HG02885 (cell line): ENCODE measurements around the gene TMEM117.

Source experiments
- ATAC-seq: cut with Tn5 transposase; IDR thresholded peaks from one replicate; pipeline ENCODE4 v1.9.1; 2021; ENCODE audit warnings: mild to moderate bottlenecking; ENCODE audit not compliant: unreplicated experiment, poor library complexity

The TMEM117 gene

GRCh38 chr12:43882578-43883178, 46.8 kb downstream of the TMEM117 start:
- ATAC-seq = peak; percentile 91

GRCh38 chr12:43883311-43883710, 47.4 kb downstream of the TMEM117 start:
- ATAC-seq = no peak

GRCh38 chr12:43883748-43884147, 47.9 kb downstream of the TMEM117 start:
- no peak for ATAC-seq

DNA sequence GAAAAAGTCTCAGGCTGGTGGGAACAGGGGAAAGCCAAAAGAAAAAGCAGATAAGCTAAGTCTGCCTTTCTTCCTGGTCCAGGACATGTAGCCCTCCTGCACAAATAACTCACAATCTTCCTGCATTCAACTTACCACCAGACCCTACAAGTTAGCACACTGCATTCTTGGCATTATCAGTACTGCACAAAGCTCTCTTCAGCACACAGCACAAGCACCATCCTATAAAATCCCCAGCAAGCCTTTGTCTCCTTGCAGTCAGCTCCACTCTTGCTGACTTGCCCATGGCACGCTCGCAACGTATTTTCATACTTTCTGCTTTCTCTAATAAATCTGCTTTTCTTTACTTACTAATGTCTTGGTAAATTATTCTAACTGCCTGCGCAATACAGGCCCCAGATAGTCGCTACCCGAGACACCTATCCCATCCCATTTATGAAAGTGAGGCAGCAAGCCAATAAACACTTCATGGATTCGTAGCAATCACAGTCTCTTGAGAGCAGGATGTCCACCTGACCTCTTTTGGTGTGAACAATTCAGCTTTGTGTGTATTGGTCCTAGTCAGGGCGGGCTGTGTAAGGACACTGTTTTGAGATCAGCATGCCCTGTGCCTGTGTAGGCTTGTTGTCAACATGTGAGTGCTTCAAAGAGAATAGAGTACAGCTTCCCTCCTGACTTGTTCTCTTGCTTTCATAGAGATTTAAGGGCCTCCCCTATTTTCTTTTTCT, 49.0 kb downstream of the TMEM117 start:
- no peak for ATAC-seq

DNA sequence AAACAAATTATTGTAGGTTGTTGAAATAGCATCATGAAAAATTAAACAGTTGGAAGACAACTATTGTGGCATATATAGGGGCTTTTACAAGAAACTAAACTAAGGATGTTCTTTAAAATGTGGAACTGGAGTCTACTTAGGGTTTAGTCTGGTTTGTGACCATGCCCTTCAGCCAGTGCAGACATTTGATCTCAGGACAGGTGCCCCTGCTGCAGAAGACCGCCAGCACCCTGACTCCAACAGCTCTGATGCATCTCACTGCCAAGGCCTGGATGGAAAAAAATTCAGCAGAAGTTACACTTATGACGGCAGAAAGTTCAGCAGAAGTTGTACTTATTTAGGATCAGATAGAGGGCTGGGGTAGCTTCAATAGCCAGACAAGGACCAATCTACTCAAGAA, 51.5 kb downstream of the TMEM117 start:
- no peak for ATAC-seq

DNA sequence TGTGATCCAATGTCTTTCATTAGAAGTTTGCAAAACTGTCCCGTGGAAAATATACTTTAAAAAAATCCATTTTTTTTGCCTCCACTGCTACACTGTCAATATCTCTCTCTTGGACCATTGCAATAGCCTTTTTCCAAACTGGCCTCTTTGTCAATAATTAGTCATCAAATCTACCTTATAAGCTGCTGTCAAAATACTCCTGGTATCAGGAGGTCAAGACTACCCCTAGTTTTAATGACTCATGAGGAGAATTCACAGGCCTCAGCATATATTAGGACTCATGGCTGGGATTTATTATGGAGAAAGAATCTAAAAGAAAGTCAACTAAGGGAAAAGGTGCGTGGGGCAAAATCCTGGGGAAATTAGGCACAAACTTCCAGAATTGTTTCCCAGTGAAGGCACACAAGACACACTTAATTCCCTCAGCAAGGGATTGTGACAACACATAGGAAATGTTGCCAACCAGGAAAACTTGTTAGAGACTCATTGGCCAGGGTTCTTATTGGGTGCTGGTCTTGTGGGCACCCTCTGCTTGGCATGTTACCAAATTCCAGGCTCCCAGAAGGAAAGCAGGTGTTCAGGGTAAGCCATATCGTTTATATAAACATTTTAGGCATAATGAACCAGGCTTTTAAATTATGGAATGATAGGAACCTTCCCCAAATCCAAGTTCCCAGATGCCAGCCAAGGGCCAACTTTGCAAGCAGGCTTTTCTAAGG, 56.1 kb downstream of the TMEM117 start:
- ATAC-seq = no peak

DNA sequence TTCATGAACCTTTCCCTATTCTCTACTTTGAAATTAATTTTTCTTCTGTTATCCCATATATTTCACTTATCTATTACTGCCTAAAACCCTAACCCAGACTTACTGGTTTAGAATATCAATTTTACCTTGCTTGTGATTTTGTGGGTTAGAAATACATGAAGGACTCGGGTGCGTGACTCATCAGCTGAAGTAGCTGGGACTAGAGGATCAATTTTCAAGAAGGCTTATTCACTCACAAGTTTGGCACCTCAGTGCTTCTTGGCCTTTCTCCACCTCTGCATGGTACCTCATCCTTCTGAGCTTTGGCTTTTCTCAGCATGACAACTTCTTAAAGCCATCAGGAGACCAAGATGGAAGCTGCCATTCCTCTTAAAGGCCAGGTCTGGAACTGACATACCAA, 57.8 kb downstream of the TMEM117 start:
- no peak for ATAC-seq

DNA sequence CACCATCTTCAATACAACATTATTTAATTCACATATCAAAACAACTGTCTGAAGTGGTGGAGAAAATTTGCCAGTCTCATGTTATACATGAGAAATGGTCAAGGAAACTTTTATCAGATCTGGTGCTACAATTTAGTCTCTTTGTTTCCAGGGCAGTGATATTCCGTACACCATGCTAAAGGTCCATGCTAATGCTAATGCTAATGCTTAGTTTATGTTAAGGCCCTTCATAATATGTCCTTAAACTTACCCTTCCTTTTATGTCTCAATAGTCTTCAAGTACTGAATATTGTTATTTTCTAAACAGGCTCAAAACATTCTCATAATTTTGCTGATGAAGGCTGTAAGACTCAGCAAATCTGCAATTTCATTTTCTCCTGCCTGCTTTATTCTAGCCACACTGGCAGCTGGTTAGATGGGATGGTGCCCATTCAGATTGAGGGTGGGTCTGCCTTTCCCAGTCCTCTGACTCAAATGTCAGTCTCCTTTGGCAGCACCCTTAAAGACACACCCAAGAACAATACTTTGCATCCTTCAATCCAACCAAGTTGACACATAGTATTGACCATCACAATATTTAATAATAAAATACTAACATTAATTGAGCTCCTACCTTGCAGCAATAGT, 59.8 kb downstream of the TMEM117 start:
- ATAC-seq = no peak

GRCh38 chr12:43896496-43896895, 60.6 kb downstream of the TMEM117 start:
- ATAC-seq = no peak

GRCh38 chr12:43898474-43898873, 62.6 kb downstream of the TMEM117 start:
- ATAC-seq = no peak

- ATAC-seq = no peak
These were observed 63.7 kb downstream of the TMEM117 start for GRCh38 chr12:43899574-43899973.

DNA sequence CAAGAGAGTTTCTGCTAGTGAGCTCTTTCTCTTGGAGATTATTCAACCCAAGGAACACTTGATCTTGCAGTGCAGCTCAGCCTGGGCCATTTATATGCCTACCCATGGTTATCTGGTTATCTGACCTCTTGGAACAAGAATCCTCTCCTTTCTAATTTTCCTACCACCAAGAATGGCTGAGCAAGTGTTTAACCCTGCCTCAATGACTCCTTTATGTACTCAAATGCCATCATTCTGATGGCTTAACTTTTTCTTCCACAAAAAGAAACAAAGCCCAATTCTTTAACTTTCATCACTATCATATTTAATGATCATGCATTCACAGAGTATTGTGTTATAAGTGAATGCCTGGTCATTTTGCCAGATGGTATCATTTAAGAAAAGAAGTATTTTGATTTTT, 67.8 kb downstream of the TMEM117 start:
- no peak for ATAC-seq

GRCh38 chr12:43912859-43913258, 77.0 kb downstream of the TMEM117 start:
- ATAC-seq = no peak

- ATAC-seq = no peak
These were observed 78.5 kb downstream of the TMEM117 start for GRCh38 chr12:43914391-43914790.

DNA sequence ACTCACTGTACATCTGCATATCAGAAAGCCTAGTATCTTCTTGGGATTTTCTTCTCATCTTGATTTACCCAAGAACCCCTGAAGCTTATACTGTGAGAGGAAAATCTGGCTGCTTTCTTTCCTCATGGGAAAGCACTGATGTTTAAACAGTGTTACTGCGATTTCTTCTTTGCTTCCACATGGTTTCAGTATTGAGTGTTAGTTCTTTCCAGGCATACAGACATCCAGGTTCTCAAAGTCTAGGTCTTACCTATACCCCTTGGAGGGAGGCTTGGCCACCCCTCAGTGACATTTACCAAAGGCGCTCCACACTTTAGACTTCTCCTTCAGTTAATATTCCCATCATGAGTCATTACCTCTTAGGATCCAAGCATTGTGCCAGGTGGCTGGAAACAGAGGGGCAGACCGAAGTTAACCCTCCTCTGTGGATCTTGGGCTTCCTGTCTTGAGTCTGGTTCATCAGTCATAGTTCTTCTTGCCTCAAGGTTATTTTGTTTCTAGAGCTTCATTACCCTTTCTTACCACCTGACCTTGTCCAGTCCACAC, 79.1 kb downstream of the TMEM117 start:
- no peak for ATAC-seq

DNA sequence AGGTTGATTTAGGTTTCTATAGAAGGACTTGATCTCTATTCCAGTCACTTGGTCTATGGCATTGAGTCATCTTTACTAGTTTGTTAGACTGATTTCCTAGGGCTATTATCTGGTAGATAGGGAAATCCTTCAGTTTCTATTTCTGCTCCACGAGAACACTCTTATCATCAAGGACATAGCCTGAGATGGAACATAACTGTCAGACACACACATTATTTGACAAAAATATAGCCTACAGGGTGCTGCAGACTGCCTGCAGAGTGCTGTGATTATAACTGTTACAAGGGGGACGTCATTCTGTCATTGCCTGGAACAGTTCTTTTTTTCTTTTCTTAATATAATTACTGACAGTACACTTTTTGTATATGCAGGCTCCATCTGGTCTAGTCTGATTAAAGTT, 82.0 kb downstream of the TMEM117 start:
- ATAC-seq = no peak

DNA sequence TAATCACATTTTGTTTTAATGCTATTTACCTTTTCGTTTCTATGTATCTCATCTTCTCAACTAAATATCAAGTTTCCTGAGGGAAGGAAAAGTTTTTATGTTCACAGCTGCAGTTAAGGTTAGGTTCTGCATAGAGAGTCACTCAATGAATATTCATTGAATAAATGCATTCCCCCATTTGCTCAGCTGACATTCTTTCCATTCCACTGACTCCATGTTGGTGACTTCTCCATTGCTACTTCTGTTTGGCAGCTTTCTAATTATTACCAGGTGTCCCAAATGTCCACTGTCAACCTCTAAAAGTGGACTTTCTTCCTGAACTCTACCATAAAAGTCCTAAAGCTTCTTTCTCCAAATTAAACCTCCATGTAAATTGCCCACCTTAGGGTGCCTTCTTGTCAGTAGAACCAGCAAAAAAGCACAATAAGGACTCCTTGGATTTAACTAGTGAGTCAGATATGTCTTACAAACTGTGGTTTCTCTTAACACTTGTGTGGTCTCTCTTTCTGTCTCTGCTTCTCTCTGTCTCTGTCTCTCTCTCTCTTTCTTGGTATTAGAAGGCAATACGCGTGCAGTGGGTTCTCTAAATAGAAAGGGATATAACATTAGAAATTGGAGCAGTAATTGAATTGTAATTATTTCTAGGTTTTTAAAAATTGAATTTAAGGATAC, 85.9 kb downstream of the TMEM117 start:
- no peak for ATAC-seq

DNA sequence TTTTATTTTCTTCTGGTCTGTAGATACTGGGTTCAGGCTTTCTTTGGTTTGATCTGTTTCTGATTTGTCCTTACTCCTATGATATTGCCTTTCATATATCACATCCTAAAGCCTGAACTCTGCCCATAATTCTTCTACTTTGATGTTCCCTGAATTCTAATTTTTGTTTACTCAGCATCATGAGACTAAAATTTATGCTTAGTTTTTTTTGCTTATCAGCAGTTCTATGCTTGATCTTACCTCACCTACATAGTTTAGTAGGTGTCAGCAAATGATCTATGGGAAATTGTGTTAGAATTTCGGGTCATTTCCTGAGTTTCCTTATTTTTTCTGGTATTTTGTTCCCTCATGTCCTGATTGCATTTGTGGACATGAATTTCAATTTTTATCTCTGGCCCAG, 94.2 kb downstream of the TMEM117 start:
- no peak for ATAC-seq

DNA sequence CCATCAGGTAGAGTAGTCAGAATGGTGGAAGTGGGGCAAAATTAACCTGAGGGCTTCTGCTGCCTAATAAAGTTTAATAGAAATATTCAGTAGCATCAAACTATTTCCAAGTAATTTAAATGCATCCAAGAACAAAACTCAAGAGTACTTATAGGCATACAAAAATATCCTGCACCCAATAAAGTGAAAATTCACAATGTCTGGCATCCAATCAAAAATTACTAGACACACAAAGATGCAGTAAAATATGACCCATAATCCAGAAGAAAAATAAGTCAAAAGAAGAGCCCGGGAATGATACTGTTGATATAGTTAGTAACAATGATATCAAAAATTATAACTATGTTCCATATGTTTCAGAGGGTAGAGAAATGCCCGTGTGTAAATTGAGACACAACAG, 95.3 kb downstream of the TMEM117 start:
- no peak for ATAC-seq

DNA sequence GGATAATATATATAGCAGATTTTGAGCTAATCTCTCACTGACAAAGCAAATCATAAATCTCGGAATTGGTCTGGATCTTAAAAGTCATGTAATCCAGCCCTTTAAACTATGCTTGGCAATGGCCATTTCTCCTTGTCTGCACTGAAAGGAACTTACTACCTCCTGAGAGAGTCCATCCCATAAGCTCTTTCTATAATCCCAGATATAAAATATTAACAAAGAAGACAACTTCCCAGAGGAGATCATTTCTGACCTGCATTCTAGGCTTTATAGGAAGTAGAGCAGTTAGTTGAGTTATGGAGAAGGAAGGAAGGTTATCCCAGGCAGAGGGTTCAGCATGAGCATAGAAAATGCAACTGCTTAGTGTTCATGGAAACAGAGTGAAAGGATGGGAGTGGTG, 99.7 kb downstream of the TMEM117 start:
- ATAC-seq = no peak
